Measurements from ENCODE around the gene CYP4F22.
"Not testable (repeated sequence)": the region's sequence is repeated elsewhere in the genome, so short reads cannot be mapped to it uniquely, and the experiment has no call there.

CYP4F22 gene

GRCh38 chr19:15495151-15495550 lies 13.2 kb upstream of the CYP4F22 start:
- DNase-seq: no peak

DNA sequence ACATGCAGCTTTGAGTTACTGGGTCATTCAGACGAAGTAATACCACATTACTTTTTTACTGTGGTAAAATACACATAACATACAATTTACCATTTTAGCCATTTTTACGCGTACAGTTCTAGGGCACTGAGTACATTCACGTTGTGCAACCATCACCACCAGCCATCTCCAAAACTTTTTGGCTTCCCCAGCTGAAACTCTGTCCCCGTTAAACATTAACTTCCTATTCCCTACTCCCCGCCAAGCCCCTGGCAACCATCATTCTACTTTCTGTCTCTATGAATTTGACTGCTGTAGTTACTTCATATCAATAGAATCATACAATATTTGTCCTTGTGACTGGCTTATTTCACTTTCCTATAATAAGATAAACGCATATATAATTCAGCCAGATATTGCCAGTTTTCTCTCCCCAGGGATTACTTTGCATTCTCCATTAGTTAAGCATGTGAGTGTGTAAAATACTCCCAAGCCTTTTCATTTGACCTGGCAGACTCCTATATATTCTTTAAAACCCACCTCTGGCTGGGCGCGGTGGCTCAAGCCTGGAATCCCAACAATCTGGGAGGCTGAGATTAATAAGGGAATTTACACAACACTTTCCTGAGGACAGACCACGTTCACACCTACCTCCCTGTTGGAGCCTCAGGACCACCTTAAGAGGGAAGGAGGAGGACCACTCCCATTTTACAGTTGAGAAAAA lies 10.0 kb upstream of the CYP4F22 start:
- no peak for DNase-seq

DNA sequence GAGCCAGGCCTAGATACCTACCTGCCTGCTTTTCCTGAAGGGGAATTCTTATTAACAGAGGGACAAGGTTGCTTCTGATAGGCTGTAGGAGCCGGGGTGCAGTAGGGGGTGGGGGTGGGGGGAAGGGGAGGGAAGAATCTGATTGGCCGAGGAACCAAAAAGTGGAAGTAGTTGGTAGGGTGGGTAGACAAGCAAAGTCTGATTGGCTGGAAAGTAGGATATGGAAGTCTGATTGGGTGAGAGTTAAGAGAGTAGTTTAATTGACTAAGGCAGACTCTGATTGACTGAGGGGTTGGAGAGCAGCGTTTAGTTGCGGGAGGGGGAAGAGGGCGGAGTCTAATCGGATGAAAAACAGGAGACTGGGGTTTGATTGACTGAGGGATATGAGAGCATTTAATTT lies 9.4 kb upstream of the CYP4F22 start:
- no peak for DNase-seq

DNA sequence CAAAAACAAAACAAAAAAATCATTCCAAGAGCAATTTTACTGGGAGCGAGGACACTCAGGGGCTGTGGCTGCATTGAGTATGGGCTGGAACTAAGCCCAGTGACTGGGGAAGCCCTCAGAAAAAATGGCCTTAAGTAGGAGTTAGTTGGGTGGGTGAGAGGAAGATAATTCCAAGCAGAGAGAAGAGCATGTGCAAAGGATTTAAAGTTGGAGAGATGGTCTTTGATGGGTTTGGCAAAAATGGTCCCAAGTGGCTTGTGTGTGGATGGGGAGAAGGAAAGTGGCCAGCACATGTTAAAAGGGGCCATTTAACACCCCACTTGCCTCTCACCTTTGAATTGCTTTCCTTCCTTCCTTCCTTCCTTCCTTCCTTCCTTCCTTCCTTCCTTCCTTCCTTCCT lies 6.7 kb upstream of the CYP4F22 start:
- no peak for DNase-seq

DNA sequence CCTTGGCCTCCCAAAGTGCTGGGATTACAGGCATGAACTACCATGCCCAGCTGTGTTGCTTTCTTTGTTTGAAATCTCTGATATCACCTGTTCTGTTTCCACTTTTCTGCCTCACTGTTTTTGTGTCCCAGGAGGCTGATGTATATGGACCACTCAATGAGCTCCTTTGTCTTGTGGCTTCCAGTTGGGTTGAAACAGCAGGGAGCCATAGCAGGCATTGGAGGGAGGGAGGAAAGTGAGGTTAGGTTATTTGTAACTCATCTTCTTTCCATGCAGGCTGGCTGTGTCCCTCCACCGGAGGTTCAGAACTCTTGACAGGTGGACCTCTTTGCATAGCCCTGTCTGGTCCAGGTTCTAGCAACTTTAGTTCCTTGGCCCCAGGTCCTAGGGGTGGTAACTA lies 6.1 kb upstream of the CYP4F22 start:
- DNase-seq: no peak

GRCh38 chr19:15506074-15506571 lies 2.2 kb upstream of the CYP4F22 start:
- no peak for DNase-seq

DNA sequence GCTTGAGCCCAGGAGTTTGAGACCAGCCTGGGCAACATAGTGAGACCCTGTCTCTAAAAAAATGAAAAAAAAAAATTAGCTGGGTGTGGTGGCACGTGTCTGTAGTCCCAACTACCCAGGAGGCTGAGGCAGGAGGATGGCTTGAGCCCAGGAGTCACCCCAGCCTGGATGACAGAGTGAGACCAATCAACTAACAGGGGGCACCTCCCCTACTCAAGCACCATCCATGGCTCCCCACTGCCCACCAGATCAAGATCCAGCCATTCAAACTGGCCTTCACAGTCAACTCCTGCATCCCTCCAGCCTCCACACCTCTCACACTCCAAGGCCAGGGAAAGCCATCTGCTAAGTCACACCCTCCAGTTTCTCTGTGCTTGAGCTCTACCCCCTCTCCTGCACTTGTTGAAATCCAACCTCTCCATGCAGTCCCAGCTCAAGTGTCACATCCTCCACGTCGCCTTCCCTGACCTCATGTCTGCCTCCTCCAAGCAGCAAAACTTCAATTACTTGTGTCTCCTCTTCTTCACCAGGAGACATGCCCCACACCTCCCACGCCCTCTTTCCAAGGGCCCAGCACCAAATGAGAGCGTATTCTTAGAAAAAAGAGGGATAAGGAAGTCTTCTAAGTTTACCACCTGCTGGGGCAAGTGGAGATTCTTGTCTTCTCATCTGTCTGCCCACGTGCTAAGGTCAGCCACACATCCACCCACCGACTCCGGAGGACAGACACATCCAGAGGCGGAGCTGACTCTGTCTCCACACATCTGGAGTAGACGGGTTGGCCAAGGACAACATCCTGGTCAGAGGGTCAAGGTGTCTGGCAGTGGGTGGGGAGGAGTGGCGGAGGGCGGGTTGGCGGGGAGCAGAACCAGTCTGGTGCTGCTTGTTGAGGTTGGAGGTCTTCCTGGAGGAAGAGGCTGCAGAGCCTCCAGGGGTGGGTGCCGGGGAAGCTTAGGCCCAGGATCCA lies 974 bp upstream of the CYP4F22 start:
- DNase-seq: no peak

- no peak for DNase-seq
Observed at GRCh38 chr19:15511671-15512424, 3.5 kb downstream of the CYP4F22 start.

DNA sequence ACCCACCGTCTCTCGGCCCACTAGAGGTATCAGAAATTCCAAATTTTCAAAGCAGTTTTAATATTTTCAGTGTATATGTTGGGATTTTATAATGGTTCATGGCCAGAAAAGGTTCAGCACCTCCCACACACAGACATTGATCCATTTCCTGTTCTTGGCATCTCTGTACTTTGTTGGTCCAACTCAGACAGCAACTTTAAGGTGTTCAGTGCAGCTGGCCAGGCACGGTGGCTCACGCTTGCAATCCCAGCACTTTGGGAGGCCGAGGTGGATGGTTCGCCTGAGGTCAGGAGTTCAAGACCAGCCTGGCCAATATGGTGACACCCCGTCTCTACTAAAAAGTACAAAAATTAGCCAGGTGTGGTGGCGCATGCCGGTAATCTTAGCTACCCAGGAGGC lies 6.9 kb downstream of the CYP4F22 start:
- DNase-seq: not testable (repeated sequence)

GRCh38 chr19:15516363-15516762 lies 8.0 kb downstream of the CYP4F22 start:
- no peak for DNase-seq

DNA sequence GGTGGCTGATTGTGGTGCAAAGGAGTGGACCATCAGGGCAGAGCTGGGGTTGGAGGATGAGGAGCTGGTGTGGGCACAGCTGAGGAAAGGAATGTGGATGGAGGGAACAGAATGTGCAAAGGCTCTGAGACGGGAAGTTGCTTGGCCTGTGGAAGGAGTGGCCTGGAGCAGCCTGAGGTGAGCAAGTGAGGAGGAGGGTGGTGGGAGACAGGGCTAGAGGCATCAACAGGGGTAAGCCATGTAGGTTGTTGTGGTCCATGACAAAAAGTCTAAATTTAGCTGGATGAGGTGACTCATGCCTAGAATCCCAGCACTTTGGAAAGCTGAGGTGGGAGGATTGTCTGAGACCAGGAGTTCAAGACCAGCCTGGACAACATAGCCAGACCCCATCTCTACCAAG lies 9.5 kb downstream of the CYP4F22 start:
- DNase-seq: no peak

- no peak for DNase-seq
Observed at GRCh38 chr19:15519433-15519976, 11.2 kb downstream of the CYP4F22 start.

DNA sequence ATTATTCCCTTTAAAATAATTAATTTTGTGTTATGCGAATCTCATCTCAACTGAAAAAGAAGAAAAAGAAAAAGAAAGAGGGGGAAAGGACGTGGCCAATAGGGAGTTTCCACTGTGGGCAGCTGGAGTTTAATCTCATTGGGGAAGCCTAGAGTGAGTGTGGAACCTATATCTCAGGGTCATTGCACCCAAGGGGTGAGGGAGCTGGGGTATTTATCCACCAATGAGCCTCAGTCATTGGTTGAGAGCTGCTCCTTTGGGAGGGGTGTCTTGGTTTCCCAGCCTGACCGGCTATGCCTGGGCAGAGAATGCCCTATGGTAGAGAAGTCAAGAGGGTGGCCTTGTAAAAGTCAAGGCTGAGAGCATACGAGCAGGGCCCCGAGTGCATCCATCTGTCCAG lies 16.5 kb downstream of the CYP4F22 start:
- DNase-seq: no peak

DNA sequence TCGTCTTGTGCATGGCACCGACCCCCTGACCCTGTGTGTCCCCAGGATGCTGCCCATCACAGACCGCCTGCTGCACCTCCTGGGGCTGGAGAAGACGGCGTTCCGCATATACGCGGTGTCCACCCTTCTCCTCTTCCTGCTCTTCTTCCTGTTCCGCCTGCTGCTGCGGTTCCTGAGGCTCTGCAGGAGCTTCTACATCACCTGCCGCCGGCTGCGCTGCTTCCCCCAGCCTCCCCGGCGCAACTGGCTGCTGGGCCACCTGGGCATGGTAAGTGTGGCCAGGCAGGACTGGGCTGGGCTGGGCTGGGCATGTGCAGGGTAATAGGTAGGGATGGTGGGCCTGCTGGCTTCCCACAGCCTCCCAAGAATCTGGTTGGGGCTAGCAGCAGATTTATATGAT lies 17.0 kb downstream of the CYP4F22 start:
- DNase-seq: no peak

DNA sequence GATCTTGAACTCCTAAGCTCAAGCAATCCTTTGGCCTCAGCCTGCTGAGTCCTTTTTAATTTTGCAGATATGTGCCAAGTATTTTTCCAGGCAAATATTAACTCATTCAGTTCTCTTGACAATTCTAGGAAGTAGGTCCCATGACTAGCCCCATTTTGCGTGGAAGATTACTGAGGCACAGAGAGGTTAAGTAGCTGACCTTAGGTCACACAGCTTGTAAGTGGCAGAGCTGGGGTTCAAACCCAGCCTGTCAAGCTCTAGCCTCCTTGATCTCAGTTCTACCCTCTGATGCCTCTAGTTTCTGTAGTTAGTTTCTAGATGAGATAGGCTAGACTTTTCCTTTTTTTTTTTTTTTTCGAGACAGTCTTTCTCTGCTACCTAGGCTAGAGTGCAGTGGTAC lies 18.1 kb downstream of the CYP4F22 start:
- DNase-seq: no peak

GRCh38 chr19:15527705-15528104 lies 19.4 kb downstream of the CYP4F22 start:
- DNase-seq: no peak

DNA sequence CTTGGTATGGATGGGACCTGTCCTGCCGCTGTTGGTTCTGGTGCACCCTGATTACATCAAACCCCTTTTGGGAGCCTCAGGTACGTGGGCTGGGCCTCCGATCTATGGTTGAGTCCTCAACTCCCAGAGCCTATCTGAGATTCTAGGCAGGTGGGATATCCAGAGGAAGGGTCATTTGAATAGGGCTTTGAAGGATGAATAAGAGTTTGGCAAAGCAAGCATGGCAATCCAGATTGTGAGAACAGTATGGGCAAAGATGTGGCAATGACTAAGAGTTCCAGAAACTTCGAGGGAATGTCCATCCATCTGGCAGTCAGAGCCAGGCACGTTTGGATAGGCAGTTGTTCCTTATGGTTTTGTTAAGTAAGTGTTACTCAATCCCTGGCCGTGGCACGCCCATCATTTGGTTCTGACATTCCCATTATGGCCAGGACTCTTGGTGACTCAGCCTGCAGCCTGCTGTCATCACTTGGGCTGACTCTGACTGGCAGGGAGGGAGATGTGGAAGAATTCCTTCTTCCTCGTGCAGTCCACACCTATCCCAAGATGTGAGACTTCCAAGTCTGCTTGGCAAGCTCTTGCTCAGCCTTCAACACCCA lies 21.5 kb downstream of the CYP4F22 start:
- DNase-seq: no peak

DNA sequence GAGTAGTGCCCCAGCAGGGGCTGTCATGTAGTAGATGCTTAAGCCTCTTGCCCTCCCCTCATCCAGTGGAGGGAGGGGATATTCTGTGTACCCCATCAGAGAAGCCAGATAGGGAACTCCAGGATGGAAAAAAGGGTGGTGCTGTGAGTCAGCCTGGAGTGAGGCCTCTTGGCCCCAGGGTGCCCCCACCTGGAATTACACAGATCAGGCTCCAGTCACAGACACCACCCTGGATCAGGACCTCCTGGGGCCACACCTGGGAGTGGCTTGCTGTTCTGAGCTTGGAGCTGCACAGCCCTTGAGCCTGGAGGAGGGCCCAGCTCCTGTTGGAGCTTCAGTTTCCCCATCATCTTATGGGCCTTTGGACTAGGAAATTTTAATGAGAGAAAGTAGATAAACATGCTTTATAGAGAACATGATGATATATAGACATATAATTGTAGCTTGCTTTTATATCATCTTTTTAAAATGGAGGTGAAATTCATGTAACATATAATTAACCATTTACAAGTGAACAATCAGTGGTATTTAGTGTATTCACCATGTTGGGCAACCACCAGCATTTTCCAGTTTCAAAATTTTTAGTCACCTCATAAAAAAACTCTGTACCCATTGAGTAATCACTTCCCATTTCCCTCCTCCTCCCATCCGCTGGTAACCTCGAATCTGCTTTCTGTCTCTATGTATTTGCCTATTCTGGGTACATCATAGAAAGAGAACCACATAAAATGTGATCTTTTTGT lies 24.6 kb downstream of the CYP4F22 start:
- DNase-seq: no peak

GRCh38 chr19:15533522-15533830 lies 25.2 kb downstream of the CYP4F22 start:
- DNase-seq: not testable (repeated sequence)

DNA sequence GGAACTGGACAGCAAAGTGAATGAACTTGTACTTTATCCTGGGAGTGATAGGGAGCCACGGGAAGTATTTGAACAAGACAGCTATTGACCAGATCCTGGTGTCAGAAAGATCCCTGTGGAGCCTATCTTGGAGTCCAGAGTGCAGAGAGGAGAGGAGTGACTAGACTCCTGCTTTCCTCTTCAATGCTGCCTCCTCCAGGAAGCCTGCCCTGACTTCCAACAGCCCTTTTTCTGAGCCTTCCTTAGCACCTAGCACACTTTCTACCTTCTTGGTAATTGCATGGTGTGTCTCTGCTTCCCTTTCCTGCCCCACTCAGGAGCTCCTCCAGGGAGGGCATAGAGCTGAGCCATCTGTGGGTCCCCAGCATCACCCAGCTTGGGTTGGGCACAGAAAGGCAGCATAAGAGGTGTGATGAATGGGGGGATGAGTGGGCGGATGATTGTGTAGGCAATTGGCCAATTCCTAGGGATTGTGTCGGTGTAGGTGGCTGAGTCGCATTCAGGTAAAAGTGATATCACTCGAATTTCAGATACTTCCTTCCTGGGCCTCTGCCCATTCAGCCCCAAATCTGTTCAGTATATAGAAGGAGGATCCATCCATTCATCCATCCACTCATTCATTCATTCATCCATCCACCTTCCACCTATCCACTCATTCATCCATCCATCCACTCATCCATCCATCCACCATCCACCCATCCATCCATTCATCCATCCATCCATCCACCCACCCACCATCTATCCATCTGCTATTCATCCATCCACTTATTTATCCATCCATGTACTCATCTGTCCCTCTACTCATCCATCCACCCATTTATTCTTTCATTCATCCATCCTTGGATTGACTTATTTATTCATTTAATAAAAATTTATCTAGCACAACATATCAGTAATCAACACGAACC lies 26.9 kb downstream of the CYP4F22 start:
- no peak for DNase-seq

- DNase-seq: no peak
Observed at GRCh38 chr19:15536350-15536749, 28.0 kb downstream of the CYP4F22 start.

Data from CD4-positive, alpha-beta T cell treated with Interferon alpha-2 for 1 hour (primary cell).